Osteocyte (in vitro differentiated cells): Measurements from ENCODE around the gene RAB43. TPM values are rescaled to one million over a fixed set of nuclear protein-coding genes. Genes with fewer than 3 reads are reported as not detected.

ENCODE experiments used
- DNase-seq: peaks from one replicate; pipeline ENCODE4 v3.0.0; 2021; ENCODE audit warnings: mixed read lengths; ENCODE audit not compliant: unreplicated experiment; ENCODE audit errors: extremely low spot score
- H3K27ac Mint-ChIP-seq: one replicate; pipeline ENCODE4 v1.8.0; 2021; ENCODE audit warnings: mild to moderate bottlenecking, mixed read lengths; ENCODE audit not compliant: unreplicated experiment
- H3K27me3 Mint-ChIP-seq: one replicate; pipeline ENCODE4 v1.8.0; 2021; ENCODE audit warnings: mixed read lengths; ENCODE audit not compliant: unreplicated experiment
- H3K36me3 Mint-ChIP-seq: one replicate; pipeline ENCODE4 v1.8.0; 2021; ENCODE audit warnings: mixed read lengths; ENCODE audit not compliant: unreplicated experiment
- H3K4me1 Mint-ChIP-seq: one replicate; pipeline ENCODE4 v1.8.0; 2021; ENCODE audit warnings: mixed read lengths; ENCODE audit not compliant: unreplicated experiment
- H3K4me3 Mint-ChIP-seq: one replicate; pipeline ENCODE4 v1.8.0; 2021; ENCODE audit warnings: mild to moderate bottlenecking, moderate library complexity, mixed read lengths; ENCODE audit not compliant: unreplicated experiment
- H3K9me3 Mint-ChIP-seq: one replicate; pipeline ENCODE4 v1.8.0; 2021; ENCODE audit warnings: mixed read lengths; ENCODE audit not compliant: unreplicated experiment
- CTCF ChIP-seq: fragments of 200-600 bp; sonication (generic); IDR thresholded peaks from 2 replicates; pipeline ENCODE4 v1.5.0; 2021; ENCODE audit warnings: antibody characterized with exemption, mild to moderate bottlenecking, moderate library complexity
- total RNA-seq: library from RNA; stranded (reverse); gene quantifications from 2 replicates; pipeline ENCODE4 v1.2.1, GENCODE V29; 2021

Gene RAB43
- total RNA-seq, 1 donor from 2014 or later: 23.2 TPM

GRCh38 chr3:129120254-129121004 is 1.2 kb downstream of the RAB43 start:
- no peaks in the 10 kb centered on the region for H3K27me3 Mint-ChIP-seq
- peak; percentile 90 for DNase-seq
- TF ChIP-seq CTCF: peak; percentile 47
- no peaks in the 10 kb centered on the region for H3K9me3 Mint-ChIP-seq
- H3K4me3 Mint-ChIP-seq: peak overlapping the region; percentile 85
- peaks cover 2% of the 10 kb centered on the region for H3K36me3 Mint-ChIP-seq
- H3K27ac Mint-ChIP-seq: peak overlapping the region; percentile 88
- H3K4me1 Mint-ChIP-seq: peaks cover 36% of the 10 kb centered on the region

GRCh38 chr3:129119365-129120100 is 2.1 kb downstream of the RAB43 start:
- Mint-ChIP-seq H3K27ac (peak overlapping the region; percentile 88), H3K4me3 (peak overlapping the region; percentile 85)

GRCh38 chr3:129118745-129119144 is 2.9 kb downstream of the RAB43 start:
- H3K27ac Mint-ChIP-seq: peak overlapping the region; percentile 28
- DNase-seq: no peak
- peak overlapping the region; percentile 85 for H3K4me3 Mint-ChIP-seq
- peaks cover 2% of the 10 kb centered on the region for H3K36me3 Mint-ChIP-seq
- H3K27me3 Mint-ChIP-seq: no peaks in the 10 kb centered on the region
- TF ChIP-seq CTCF: no peak
- H3K9me3 Mint-ChIP-seq: no peaks in the 10 kb centered on the region
- H3K4me1 Mint-ChIP-seq: peaks cover 36% of the 10 kb centered on the region

More at GRCh38 chr3:129119365-129120100, 2.1 kb downstream of the RAB43 start:
- H3K4me1 Mint-ChIP-seq: peaks cover 36% of the 10 kb centered on the region
- no peaks in the 10 kb centered on the region for H3K27me3 Mint-ChIP-seq
- no peaks in the 10 kb centered on the region for H3K9me3 Mint-ChIP-seq
- no peak for DNase-seq
- peaks cover 2% of the 10 kb centered on the region for H3K36me3 Mint-ChIP-seq
- no peak for TF ChIP-seq CTCF

GRCh38 chr3:129117134-129117533 is 4.5 kb downstream of the RAB43 start:
- H3K36me3 Mint-ChIP-seq: peaks cover 4% of the 10 kb centered on the region
- no peak for TF ChIP-seq CTCF
- no peaks in the 10 kb centered on the region for H3K27me3 Mint-ChIP-seq
- H3K4me3 Mint-ChIP-seq: no peak overlapping the region
- no peak for DNase-seq
- H3K27ac Mint-ChIP-seq: no peak overlapping the region
- peaks cover 36% of the 10 kb centered on the region for H3K4me1 Mint-ChIP-seq
- no peaks in the 10 kb centered on the region for H3K9me3 Mint-ChIP-seq

GRCh38 chr3:129116482-129116946 is 5.1 kb downstream of the RAB43 start:
- H3K4me1 Mint-ChIP-seq: peaks cover 36% of the 10 kb centered on the region
- no peak for TF ChIP-seq CTCF
- peaks cover 4% of the 10 kb centered on the region for H3K36me3 Mint-ChIP-seq
- DNase-seq: no peak
- no peaks in the 10 kb centered on the region for H3K9me3 Mint-ChIP-seq
- H3K4me3 Mint-ChIP-seq: no peak overlapping the region
- peak overlapping the region; percentile 66 for H3K27ac Mint-ChIP-seq
- H3K27me3 Mint-ChIP-seq: no peaks in the 10 kb centered on the region
